A673 (cell line): ENCODE results near the gene GALNT7.

Experiments
- EZH2 ChIP-seq: fragments of 200-600 bp; sonication (generic); IDR thresholded peaks from 2 replicates; pipeline ENCODE4 v1.6.1; 2017; ENCODE audit warnings: borderline replicate concordance, low read depth, mild to moderate bottlenecking, mixed read lengths, antibody characterized with exemption, low read length; ENCODE audit not compliant: poor library complexity, severe bottlenecking
- TF ChIP-seq, protein P1 (sequence below): fragments of 300-800, 200-600 bp; sonication (generic); conservative IDR thresholded peaks from 2 replicates; pipeline ENCODE4 v1.5.1; 2017; ENCODE audit warnings: low read depth, mild to moderate bottlenecking, antibody characterized with exemption, low read length, moderate library complexity, mixed read lengths

GRCh38 chr4:173167758-173168395, 734 bp upstream of the GALNT7 start:
- TF ChIP-seq, protein P1, sequence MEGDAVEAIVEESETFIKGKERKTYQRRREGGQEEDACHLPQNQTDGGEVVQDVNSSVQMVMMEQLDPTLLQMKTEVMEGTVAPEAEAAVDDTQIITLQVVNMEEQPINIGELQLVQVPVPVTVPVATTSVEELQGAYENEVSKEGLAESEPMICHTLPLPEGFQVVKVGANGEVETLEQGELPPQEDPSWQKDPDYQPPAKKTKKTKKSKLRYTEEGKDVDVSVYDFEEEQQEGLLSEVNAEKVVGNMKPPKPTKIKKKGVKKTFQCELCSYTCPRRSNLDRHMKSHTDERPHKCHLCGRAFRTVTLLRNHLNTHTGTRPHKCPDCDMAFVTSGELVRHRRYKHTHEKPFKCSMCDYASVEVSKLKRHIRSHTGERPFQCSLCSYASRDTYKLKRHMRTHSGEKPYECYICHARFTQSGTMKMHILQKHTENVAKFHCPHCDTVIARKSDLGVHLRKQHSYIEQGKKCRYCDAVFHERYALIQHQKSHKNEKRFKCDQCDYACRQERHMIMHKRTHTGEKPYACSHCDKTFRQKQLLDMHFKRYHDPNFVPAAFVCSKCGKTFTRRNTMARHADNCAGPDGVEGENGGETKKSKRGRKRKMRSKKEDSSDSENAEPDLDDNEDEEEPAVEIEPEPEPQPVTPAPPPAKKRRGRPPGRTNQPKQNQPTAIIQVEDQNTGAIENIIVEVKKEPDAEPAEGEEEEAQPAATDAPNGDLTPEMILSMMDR, result no peak
- no peak for TF ChIP-seq EZH2
